Glomerular visceral epithelial cell (primary cell): ENCODE results near the gene CDC42EP3.

ENCODE experiments used
- DNase-seq: peaks from one replicate; pipeline ENCODE4 v3.0.0-alpha.2; 2016; ENCODE audit errors: extremely low spot score

The CDC42EP3 gene, protein sequence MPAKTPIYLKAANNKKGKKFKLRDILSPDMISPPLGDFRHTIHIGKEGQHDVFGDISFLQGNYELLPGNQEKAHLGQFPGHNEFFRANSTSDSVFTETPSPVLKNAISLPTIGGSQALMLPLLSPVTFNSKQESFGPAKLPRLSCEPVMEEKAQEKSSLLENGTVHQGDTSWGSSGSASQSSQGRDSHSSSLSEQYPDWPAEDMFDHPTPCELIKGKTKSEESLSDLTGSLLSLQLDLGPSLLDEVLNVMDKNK

DNA sequence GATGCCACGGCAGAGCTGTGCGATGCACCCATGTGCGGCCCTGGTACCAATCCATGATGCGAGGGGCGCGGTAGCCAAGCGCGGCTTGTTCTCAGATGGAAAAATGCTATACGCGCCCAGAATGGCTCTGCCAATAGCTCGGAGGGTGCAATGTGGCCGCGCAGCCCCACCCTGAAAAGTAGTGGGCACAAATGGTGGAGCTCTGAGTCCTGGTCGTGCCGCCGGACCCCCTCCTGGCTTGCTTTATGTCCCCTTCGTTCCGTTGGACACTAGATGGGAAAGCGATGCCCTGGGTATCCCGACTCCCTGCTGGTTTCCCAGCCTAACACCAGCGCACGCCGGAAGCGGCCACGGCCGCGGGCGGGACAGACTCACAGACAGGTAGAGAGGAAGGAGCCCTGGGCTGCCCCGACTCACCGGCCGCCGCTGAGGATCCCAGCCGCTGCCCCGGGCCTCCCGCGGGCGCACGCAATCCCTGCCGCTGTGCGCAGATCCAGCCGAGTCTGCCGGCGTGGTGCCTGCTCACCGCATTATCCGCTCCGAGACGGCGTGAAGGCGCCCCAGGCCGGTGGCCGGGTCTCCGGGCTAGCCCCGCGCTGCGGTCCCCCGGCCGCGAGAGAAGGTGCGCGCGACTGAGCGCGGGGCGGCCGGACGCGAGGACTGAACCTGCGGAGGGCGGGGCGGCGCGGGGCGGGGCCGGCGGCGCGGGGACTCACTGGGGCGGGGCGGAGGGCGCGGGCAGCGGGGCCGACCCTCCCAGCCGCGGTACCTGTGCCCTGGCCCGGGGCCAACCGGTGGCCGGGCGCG, at the start of gene CDC42EP3:
TSS of gene CDC42EP3 (minus strand) at position 634 of the 807 bp plus-strand sequence. CDS start 25,055 bp downstream, outside the sequence.
- peak; percentile 76 for DNase-seq

DNA sequence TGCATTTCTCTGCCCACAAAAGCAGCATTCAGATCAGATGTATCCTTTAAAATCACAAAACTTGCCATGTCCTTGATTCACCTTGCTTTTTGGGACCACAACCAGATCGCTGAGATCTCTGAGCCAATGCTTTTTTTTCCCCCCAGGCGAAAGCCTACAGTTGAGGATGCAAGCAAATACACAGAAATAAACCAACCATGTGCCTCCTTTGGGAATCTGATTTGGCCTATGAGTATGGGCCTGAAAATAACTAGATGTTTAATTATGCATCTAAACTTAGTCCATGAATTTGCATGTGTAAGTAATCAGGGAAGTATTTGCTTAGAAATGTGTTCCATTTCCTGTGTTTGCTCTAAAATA, 49.7 kb upstream of the CDC42EP3 start:
- no peak for DNase-seq

DNA sequence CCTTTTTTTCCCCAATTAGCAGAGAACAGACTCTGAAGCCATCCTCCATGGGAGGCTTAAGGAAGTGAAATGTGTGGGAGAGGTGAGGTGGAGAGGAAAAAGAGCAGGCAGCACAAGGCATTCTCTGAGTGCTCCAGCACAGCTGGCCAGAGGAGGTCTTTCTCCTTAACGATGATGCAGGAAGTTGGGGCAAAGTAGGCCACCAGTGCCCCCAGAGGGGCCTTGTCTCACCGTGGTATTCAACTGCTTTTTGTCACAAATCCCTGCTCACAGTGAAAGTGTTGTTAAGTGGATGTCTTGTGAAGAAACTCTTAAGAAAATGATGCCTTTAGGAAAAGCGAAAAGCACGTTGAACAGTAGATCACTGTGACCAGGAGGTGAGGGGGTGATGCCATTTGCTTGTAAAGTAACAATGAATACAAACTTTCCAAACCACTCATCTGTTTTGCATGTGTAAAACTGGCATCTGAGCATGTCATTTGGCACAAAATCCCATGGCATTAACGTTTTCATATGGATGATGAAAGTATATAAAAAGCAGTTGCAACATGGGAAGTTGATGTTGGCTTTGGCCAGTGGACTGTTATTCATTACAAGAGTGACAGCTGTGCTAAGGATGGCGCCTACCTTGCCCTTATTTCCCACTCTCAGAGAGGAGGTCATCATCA, 49.2 kb upstream of the CDC42EP3 start:
- DNase-seq, result no peak

DNA sequence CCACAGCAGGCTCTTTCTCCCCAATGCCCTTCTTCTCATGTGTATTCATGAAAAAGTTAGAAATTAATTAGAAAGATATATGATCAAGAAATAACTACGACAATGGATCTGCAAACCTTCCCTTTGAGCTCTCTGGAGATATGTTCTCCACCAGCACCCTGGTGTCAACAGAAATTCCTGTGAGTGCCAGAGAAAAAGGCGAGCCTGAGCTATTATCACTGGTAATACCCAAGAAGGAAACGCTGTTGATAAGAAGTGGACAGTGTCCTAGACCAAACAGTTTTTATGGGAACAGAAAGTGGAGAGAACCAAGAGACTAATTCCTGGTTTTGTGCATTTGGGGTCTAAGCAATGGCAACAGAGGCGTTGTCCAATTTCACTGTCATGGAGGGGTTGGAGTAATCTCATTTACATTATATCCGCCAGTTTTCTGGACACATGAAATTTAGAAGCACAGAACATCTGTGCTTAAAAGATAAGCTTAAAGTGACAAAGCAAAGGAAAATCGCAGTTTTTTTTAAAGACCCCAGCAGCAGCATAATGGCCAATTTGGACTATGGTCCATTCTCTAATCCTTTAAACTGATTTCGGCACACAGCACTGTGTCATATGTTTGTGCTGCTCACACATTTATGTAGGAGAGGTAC, 47.2 kb upstream of the CDC42EP3 start:
- no peak for DNase-seq

DNA sequence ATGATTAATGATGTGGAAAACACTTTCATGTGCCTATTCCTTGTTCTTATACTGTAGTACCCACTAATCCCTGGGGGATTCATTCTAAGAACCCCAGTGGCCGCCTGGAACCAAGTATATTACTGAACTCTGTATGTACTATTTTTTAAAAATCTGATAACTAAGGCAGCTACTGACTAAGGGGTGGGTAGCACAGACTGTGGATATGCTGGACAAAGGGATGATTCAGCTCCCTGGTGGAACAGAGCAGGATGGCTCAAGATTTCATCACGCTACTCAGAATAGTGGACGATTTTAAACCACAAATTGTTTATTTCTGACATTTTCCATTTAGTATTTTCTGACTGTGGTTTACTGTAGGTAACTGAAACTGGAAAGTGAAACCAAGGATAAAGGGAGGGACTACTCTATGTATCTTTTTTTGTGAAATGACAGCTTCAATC, 41.8 kb upstream of the CDC42EP3 start:
- DNase-seq, result peak; percentile 76

DNA sequence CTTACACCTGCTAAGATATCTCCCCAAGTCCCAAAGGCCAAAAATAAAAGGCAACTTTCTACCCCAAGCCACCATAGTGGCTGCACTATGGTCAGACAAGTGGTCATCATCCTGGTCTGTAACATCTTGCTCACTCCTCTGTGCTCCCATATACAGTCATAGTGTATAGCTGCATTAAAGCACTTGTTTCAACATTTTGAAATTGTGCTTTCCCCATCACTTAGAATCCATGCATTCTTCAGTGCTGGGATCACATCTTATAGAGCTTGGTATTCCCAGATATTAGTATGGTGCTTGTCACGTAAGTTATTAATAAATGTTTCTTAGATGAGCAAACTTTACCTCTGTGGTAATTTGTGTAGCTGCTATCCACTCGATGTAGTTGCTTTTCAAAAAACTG, 40.4 kb upstream of the CDC42EP3 start:
- DNase-seq, result peak; percentile 57

DNA sequence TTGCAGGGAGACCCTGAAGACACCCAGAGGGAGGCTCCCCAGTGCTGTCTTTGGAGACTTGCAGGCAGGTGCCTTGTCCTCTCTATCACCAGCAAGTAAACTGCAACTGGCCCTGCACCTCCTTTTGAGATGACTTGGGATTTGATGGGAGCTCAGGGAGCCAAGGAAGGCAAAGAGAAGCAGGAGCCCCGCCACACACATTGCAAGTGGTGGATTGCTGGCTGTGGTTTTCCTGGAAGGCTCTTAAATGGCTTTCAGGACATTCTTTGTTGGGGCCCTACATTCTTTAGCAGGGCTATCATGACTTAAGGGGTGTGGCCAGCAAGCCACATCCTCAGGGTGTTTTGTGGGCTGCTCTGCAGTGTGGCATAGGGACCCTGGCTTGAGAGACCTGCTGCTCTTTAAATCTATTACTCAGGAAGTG, 39.9 kb upstream of the CDC42EP3 start:
- DNase-seq, result peak; percentile 95

DNA sequence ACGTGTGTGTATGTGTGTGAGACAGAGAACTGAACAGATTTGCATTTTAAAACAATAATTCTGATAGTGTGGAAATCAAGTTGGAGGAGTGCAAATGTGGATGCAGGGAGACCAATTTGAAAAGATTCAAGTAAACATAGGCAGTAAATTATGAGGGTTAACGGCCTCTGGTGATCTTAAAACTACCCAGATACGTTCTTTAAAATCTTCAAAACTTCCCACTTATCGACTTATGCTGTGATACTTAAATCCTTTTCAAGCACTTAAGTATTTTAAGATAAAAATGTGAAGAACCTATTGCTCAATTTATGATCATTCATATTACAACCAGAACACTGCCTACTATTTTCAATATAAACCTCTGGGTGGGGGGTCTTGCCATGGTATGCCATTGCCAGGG, 37.7 kb upstream of the CDC42EP3 start:
- DNase-seq, result no peak

DNA sequence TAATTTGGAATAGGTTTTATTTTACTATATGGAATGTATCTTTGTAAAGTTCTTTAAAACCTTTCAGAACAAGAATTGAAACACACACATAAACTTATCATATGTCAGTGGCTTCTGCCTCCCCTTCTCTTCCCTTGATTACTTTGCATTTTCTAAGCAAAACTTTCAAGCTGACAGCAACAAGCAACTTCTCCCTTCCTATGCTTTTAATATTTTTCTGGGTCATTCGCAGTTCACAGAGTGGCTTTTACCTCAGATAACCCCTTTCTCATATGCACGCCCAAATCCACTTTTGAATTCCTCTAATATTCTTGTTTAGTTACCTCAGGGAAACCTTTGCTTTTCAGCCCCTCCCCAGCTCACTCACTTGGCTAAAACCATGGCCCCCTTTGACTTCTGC, 36.7 kb upstream of the CDC42EP3 start:
- no peak for DNase-seq

DNA sequence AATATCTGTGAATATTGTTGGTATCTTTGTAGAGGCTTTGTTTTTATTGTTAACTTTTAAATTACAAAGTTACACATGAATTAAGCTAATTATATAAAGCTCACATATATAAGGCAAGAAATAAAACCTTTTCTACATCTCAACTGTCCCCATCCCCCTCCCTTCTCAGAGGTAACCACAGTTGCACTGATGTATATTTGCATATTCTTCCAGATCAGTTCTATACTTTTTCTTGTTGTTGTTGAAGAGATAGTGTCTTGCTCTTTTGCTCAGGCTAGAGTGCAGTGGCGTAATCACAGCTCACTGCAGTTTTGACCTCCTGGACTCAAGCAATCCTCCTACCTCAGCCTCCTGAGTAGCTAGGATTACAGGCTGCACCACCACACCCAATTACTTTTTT, 36.0 kb upstream of the CDC42EP3 start:
- no peak for DNase-seq

DNA sequence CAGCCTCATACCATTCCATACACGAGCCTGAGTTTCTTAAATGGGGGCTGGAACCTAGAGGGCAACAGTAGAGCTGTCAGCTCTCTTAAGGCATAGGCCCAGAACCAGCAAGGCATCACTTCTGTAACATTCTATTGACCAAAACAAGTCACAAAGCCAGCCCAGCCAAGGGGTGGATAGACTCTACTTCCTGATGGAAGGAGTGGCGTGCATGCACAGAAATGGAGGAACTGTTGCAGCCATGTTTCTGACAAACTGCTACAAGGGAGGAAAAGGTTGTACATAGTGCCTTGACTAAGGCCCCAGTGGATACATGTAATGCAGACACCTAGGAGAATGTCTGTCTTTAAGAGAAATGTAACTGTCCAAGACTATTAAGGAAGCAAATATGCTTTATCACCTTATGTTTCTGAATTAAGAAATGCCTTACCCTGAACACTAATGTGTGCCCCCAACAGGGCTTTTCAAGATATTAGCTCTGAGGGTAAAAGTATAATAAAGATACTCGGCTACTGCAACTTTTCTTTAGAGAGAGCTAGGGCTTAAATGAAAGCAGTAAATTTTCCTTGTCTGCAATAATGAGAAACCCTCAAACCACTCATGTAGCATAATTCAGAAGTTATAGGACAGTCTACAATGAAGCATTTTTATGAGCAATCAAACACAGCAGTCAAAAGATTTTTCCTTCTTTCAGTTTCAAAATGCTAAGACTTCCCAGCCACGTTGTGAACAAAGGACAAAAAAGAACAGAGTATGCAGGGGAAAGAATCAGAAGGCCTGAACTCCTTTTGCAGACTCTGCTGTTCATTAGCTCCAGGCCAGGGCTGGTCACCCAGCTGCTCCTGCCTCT, 35.1 kb upstream of the CDC42EP3 start:
- DNase-seq, result no peak

DNA sequence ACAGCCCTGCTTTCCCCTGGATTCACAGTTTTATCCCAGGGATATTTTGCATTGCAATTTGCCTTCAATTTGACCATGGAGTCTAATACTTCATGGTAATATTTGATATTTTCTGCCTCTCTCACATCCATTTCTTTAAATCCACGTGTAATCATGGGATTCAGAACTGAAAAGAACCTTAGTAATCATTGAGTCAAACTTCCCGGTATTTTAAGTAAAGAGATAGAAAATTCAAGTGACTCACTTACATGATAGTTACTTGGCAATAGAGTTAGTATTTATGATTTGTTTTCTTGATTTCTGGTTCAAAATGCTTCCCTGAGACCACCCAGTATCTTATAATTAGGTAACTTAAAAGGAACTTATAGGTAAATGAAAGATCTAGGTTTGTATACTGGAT, 33.7 kb upstream of the CDC42EP3 start:
- no peak for DNase-seq

DNA sequence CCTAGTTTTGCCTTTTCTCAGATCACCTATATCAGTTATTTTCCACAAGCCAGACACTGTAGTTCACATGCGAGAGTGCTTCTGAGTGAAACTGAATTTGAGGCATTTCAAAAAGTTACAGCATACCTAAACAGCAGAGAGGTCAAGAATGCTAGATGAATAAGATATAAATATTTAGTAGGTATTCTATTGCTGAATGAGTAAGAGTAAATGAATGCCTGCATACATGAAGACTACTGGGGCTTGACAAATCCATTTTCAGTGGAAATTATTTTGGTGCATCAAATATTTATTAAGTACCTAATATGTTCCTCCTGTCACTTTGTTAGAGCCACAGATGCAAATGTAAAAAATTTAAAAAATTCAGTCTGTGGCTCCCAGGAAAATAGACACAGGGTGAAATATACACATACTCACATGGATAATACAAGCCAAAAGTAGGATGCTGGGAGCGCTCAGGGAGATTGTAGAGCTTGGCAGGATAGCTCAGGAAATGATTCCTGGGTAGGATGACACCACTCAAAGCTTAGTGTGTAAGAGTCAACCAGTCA, 27.6 kb upstream of the CDC42EP3 start:
- peak; percentile 70 for DNase-seq

DNA sequence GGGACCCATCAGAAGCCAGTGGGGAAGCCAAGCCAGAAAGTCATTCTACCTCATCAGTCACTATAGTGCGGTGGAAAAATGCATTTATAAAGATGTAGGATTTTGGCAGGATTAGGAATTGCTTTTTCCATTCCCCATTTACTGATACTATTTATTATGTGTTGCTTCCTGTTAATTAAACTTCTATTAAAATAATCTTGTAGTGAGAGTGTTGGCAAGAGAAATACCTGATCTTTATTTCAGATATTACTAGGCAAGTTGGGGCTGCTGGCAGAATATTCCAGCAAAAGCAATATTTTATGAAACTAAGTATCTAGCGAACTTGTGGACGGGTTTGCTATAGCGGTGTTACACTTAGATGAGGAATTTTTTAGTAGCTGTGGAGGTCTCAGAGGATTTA, 23.9 kb upstream of the CDC42EP3 start:
- no peak for DNase-seq

DNA sequence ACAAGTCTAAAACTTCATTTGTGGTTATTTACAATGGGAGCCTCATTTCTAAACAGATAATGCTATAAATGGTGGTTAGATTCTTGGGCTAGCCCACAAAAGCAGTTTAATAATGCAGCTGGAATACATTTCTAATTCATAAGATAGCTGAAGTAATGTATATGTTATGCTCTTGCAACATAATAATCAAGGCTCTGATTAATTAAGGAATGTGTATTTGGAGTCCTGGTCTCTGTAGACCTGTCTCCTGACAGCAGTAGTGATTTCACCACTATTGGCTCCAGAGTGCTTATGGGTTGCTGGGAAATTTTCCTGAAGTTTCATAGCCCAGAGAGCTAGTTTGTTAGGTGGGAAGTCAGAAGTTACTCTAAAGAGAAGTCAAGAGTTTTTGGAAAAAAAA, 21.3 kb upstream of the CDC42EP3 start:
- DNase-seq, result no peak

DNA sequence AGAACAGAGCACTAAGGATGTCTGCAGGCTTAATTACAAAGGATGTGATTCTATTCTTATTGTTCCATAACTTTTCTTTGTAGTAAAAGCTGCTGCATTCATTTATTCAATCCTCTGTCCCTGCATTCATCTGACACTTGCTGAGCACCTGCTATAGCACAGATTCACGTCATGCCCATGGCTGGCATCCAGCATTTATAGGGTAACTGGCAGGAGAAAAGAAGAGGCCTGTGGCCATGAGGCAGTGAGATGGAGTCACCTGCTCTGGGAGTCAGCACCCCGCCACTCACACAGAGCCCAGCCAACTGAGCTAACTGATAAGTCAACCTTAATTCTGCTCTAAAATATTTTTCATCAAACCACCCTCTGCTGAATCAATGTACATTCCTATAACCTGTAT, 18.3 kb upstream of the CDC42EP3 start:
- peak; percentile 50 for DNase-seq

DNA sequence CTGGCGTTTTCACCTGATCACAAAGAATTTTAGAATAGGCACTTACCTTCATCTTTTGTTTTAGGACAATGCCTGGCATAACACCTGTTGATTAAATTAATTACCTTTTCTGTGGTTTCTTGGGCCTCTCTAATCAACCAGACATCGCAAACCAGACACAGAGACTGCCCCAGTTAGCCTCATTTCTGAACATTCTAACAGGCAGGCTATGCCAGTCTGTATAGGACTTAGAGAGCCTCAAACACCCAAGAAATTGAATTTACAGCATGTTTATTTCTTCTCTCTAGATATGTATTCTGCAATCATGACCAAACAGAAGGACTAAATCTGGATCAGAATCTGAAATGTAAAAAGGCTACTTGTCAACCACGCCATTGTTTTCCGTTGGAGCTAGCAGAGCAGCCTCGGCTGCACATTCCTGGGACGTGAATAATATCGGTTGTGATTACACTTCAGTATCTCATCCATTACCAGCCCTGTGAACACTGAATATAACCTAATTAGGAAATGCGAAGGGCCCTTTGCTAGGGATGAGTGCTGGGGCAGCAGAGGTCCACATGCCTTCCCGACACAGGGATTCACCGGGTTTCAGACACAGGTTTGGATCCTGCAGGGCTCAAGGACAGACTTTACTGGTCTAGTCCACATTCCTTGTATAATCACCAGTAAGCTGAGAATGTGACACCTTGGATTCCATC, 17.5 kb upstream of the CDC42EP3 start:
- peak; percentile 87 for DNase-seq

DNA sequence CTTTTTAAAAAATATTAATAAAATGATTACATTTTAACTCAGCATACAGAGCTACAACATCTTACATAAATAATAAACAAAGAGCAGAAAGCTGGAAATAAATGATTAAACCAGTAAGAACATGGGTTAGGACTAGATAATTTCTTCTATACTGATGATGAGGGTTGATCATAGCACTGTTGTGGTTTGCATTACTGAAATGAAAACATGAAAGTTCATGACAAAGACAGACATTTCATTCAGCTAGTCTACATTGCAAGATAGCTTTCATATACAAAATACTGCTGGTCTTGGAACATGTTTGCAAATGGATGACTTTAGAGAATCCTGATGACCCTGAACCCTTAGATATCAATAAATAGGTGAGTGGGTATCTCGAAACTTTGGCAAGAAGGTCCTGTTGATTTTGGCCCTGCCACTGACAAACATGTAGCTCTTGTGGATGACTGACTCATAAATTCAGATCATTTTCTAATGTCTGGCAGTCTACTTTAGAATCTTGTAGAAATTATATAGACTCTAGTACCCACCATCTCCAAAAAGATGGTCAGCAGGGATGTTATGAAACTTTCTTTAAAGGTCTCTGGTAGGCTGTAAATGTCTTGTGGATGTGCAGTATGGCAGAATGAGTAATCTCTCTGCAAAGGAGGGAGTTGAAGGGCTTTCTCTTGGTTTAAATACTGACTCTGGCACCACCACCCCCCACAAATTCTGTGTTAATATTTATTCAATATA, 15.5 kb upstream of the CDC42EP3 start:
- no peak for DNase-seq

DNA sequence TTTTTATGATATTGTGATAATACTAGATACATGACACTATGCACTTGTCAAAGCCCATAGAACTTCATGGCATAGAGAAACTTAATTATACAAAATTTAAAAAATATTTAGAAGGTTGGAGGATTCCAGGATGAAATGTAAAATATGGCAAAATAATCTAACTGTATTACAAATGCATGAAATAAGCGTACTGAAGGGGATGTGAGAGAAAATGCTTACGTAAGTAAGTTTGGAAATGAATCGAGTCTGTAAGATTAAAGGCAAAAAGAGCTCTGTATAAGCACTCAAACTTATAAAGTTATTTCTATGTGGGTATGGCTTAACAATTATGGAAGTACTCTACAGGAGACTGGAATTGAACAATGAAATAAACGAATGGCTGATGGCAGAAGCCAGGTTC, 13.4 kb upstream of the CDC42EP3 start:
- DNase-seq, result no peak
